Kidney (tissue), 14 donors: Measurements from ENCODE around the gene DOK6. TPM values are rescaled to one million over a fixed set of nuclear protein-coding genes. Genes with fewer than 3 reads are reported as not detected.
A peak's percentile ranks its signal among the peaks of the same experiment; 100 is the strongest.

Source experiments
- DNase-seq, 5 donors: peaks; one replicate each; pipeline ENCODE4 v3.0.0-alpha.2; 2013 to 2020
- FAIRE-seq: peaks from 2 replicates; lab custom pipeline; 2012; peaks lifted over from hg19 to GRCh38; lab: Jason Lieb, UNC
- H3K27ac ChIP-seq, 2 donors: one replicate each; pipeline ENCODE4 v1.7.0; 2013; ENCODE audit warnings: low read depth in 2 of 2, low read length in 2 of 2, inconsistent platforms in 1 of 2
- H3K27me3 ChIP-seq: one replicate; pipeline ENCODE4 v1.7.1; 2013; ENCODE audit warnings: low read length, inconsistent platforms; ENCODE audit not compliant: control insufficient read depth, insufficient read depth
- H3K36me3 ChIP-seq, 3 donors: one replicate each; pipeline versions ENCODE4 v1.7.0 to v1.7.1; 2013; ENCODE audit warnings: low read length in 3 of 3, control low read depth in 1 of 3, inconsistent platforms in 1 of 3; ENCODE audit not compliant: insufficient read depth in 3 of 3, control insufficient read depth in 2 of 3
- H3K4me1 ChIP-seq, 3 donors: one replicate each; pipeline versions ENCODE4 v1.7.0 to v1.7.1; 2013; ENCODE audit warnings: low read length in 3 of 3, inconsistent platforms in 1 of 3, low read depth in 1 of 3; ENCODE audit not compliant: control insufficient read depth in 2 of 3, insufficient read depth in 2 of 3
- H3K4me3 ChIP-seq, 3 donors: one replicate each; pipeline versions ENCODE4 v1.7.0 to v1.8.1; 2013; ENCODE audit warnings: low read length in 3 of 3, control low read depth in 1 of 3, inconsistent platforms in 1 of 3
- H3K9ac ChIP-seq, 3 donors: one replicate each; pipeline versions ENCODE4 v1.7.0 to v1.7.1; 2013; ENCODE audit warnings: low read length in 3 of 3, control low read depth in 1 of 3, inconsistent platforms in 1 of 3
- H3K9me3 ChIP-seq, 3 donors: one replicate each; pipeline versions ENCODE4 v1.7.0 to v1.7.1; 2013; ENCODE audit warnings: low read length in 3 of 3, control low read depth in 1 of 3, inconsistent platforms in 1 of 3; ENCODE audit not compliant: control insufficient read depth in 2 of 3, insufficient read depth in 1 of 3
- CTCF ChIP-seq: IDR thresholded peaks from 3 replicates; pipeline ENCODE4 v1.5.1; 2012; ENCODE audit warnings: mild to moderate bottlenecking, moderate library complexity, borderline replicate concordance; ENCODE audit not compliant: insufficient read depth; ENCODE audit errors: extremely low read depth
- intact Hi-C: fragments of 100-400 bp; cut with DNase I; formaldehyde crosslinking; loops from one replicate; pipeline ENCODE4 v1.11.1; 2022
- polyA plus RNA-seq: library from polyadenylated mRNA; stranded (reverse); fragments of 350-450 nt; fragmentation: Illumina TruSeq; extraction: RNeasy Lipid Tissue Mini Kit (QIAGEN cat#74804); gene quantifications from one replicate; pipeline ENCODE4 v1.2.3, GENCODE V29; 2014; ENCODE audit warnings: low read depth, low replicate concordance; ENCODE audit not compliant: insufficient read depth
- total RNA-seq: library from RNA; stranded (reverse); fragmentation: NEBNext Ultra II Directional; extraction: Animal tissue kit (Norgen Biotek cat#: 25700); gene quantifications from one replicate; pipeline ENCODE4 v1.2.1, GENCODE V29; 2021
- donor health status: control.
- donor health status: control.
- donor health status: control.
- donor health status: control.
- donor health status: control.
- donor health status: DM: yes; HTN: yes; CAD: no.
- donor health status: Normal renal cell carcinoma (clear cell type).

The DOK6 gene
- total and polyA plus RNA-seq, 2 donors from 2014 or later = 3.8 to 4.6 TPM

GRCh38 chr18:69556228-69556627, 155.5 kb downstream of the DOK6 start:
- H3K9ac ChIP-seq = no peak overlapping the region
- DNase-seq (peak in 1 of 5 donors; percentile 48), FAIRE-seq (no peak)
- H3K36me3 ChIP-seq = no peaks in the 10 kb centered on the region
- TF ChIP-seq CTCF = no peak
- peaks cover 0 to 3% (median 0%) of the 10 kb centered on the region in 3 donors for H3K4me1 ChIP-seq
- intact Hi-C loops = no loop called here
- H3K9me3 ChIP-seq = no peaks in the 10 kb centered on the region
- no peaks in the 10 kb centered on the region for H3K27me3 ChIP-seq
- no peak overlapping the region for H3K4me3 ChIP-seq
- no peak overlapping the region for H3K27ac ChIP-seq

- intact Hi-C loops = no loop called here
- Histone ChIP-seq H3K36me3 (no peaks in the 10 kb centered on the region), H3K4me3 (no peak overlapping the region), H3K4me1 (peaks cover 0 to 3% (median 0%) of the 10 kb centered on the region in 3 donors), H3K9ac (no peak overlapping the region), H3K9me3 (peaks cover 0 to 3% (median 0%) of the 10 kb centered on the region in 3 donors), H3K27ac (no peak overlapping the region), H3K27me3 (no peaks in the 10 kb centered on the region)
- no peak for TF ChIP-seq CTCF
- DNase-seq (peak in 2 of 5 donors; percentile 42 to 64), FAIRE-seq (no peak)
These were observed 156.6 kb downstream of the DOK6 start for GRCh38 chr18:69557282-69557681.

GRCh38 chr18:69558052-69558451, 157.4 kb downstream of the DOK6 start:
- Histone ChIP-seq H3K9ac (no peak overlapping the region), H3K36me3 (no peaks in the 10 kb centered on the region), H3K27me3 (no peaks in the 10 kb centered on the region), H3K27ac (no peak overlapping the region), H3K9me3 (peaks cover 0 to 3% (median 0%) of the 10 kb centered on the region in 3 donors), H3K4me3 (no peak overlapping the region), H3K4me1 (peaks cover 0 to 3% (median 0%) of the 10 kb centered on the region in 3 donors)
- DNase-seq = peak in 1 of 5 donors; percentile 26
- FAIRE-seq = no peak
- intact Hi-C loops = no loop called here
- no peak for TF ChIP-seq CTCF

- Histone ChIP-seq H3K36me3 (no peaks in the 10 kb centered on the region), H3K4me1 (peaks cover 0 to 3% (median 0%) of the 10 kb centered on the region in 3 donors), H3K9ac (no peak overlapping the region), H3K9me3 (peaks cover 0 to 3% (median 0%) of the 10 kb centered on the region in 3 donors), H3K27me3 (no peaks in the 10 kb centered on the region), H3K27ac (no peak overlapping the region), H3K4me3 (no peak overlapping the region)
- DNase-seq (no peak), FAIRE-seq (no peak)
- TF ChIP-seq CTCF = no peak
- intact Hi-C loops = no loop called here
These were observed 158.9 kb downstream of the DOK6 start for GRCh38 chr18:69559604-69560003.
